Measurements from ENCODE around the gene MAGI2. TPM values are rescaled to one million over a fixed set of nuclear protein-coding genes. Genes with fewer than 3 reads are reported as not detected.

Gene MAGI2
- total and polyA plus RNA-seq, 2 donors (not counting 3 experiments of a cell fraction or from before 2014, with no cell fraction given) = 0.28 to 6.0 TPM

DNA sequence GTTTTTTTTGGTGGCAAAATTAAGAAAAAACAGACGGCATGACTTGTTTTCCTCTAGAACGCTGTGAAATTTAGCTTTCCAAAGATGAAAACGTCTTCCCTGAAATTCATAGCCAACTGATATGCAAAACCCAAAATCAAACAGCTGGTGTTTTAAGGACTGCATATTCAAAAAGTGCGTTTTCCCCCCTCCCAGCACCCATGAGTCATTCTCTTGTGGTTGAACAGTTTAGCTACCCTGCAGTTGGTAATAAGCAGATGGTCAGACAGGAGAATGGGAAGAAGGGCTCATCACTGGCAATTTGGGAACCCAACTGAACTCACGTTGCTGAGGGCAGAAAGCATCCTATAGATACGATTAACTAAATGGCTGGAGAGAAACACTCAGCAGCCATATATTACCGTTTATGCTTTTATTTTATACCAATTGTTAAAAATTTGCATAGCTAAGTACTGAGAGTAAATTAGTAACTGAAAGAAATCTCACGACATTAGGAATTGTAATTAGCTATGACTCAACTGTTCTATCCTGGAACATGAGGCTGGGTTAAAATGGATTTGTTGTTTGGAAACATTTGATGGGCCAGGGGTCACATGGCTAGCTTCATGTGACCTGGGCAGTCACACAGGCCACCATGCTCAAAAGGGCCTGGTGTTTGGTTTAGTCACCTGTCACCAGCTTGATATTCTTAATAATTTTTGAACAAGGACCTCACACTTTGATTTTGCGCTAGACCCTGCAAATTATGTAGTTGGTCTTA lies 1311.8 kb downstream of the MAGI2 start:
- ChIA-PET POLR2A (no interaction called here), CTCF (interaction anchor here (1.1 kb wide), 1 partner anchor 14 kb away, joined by 4 read pairs; no protein-coding TSS in a partner anchor)
- no peak for TF ChIP-seq EZH2 (IDR thresholded peaks at IDR 0.05; ENCODE audit: borderline replicate concordance, low read depth, low read length, severe bottlenecking)
- TF ChIP-seq POLR2AphosphoS5 (IDR thresholded peaks at IDR 0.05; ENCODE audit: insufficient read depth, low read depth, low read length) = no peak
- no peak for TF ChIP-seq FOS (IDR thresholded peaks at IDR 0.05; ENCODE audit: borderline replicate concordance, insufficient read depth, low read length)
- TF ChIP-seq, protein P1, sequence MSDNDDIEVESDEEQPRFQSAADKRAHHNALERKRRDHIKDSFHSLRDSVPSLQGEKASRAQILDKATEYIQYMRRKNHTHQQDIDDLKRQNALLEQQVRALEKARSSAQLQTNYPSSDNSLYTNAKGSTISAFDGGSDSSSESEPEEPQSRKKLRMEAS (IDR thresholded peaks at IDR 0.05; ENCODE audit: insufficient read depth, insufficient read length) = no peak
- TF ChIP-seq POLR2A (IDR thresholded peaks at IDR 0.05; ENCODE audit: low read depth, low read length) = no peak
- no peak for TF ChIP-seq JUN (IDR thresholded peaks at IDR 0.05; ENCODE audit: borderline replicate concordance, insufficient read depth, insufficient read length, low read depth)
- no peak for TF ChIP-seq GATA2 (IDR thresholded peaks at IDR 0.05; ENCODE audit: insufficient read depth, insufficient read length, low read depth, low read length)
- no peak for TF ChIP-seq MYC (IDR thresholded peaks at IDR 0.05; ENCODE audit: low read depth, low read length)
- TF ChIP-seq, protein P2, sequence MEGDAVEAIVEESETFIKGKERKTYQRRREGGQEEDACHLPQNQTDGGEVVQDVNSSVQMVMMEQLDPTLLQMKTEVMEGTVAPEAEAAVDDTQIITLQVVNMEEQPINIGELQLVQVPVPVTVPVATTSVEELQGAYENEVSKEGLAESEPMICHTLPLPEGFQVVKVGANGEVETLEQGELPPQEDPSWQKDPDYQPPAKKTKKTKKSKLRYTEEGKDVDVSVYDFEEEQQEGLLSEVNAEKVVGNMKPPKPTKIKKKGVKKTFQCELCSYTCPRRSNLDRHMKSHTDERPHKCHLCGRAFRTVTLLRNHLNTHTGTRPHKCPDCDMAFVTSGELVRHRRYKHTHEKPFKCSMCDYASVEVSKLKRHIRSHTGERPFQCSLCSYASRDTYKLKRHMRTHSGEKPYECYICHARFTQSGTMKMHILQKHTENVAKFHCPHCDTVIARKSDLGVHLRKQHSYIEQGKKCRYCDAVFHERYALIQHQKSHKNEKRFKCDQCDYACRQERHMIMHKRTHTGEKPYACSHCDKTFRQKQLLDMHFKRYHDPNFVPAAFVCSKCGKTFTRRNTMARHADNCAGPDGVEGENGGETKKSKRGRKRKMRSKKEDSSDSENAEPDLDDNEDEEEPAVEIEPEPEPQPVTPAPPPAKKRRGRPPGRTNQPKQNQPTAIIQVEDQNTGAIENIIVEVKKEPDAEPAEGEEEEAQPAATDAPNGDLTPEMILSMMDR (IDR thresholded peaks at IDR 0.05; ENCODE audit: extremely low read depth in 1 of 2, insufficient read depth in 1 of 2, low read depth in 1 of 2, low read length in 2 of 2) = no peak
- no peaks in the 10 kb centered on the region for H3K4me1 ChIP-seq (ENCODE audit: control insufficient read depth, extremely low read depth, insufficient read depth, low read length)
- BruUV-seq (replicated peaks) = no TSS peak
- no peaks in the 10 kb centered on the region for H4K20me1 ChIP-seq (replicated peaks; ENCODE audit: control insufficient read depth, extremely low read depth, insufficient read depth, low read length)
- no peak overlapping the region for H3K27ac ChIP-seq (ENCODE audit: insufficient read depth, low read depth, low read length)
- H3K4me2 ChIP-seq (ENCODE audit: insufficient read depth, low read length) = no peak overlapping the region
- H2AFZ ChIP-seq (ENCODE audit: low read depth, low read length) = no peak overlapping the region
- H3K9me1 ChIP-seq (replicated peaks; ENCODE audit: control insufficient read depth, extremely low read depth, insufficient read depth, low read length) = no peaks in the 10 kb centered on the region
- no peaks in the 10 kb centered on the region for H3K36me3 ChIP-seq (ENCODE audit: control insufficient read depth in 2 of 2, extremely low read depth in 1 of 2, insufficient read depth in 2 of 2, low read length in 2 of 2)
- DNase-seq (ENCODE audit: low read depth, low spot score) = no peak
- H3K27me3 ChIP-seq (ENCODE audit: control insufficient read depth in 2 of 2, insufficient read depth in 2 of 2, low read length in 2 of 2) = no peaks in the 10 kb centered on the region
- no peak overlapping the region for H3K9ac ChIP-seq (replicated peaks; ENCODE audit: extremely low read depth, insufficient read depth, low read length)
- no peaks in the 10 kb centered on the region for H3K9me3 ChIP-seq (replicated peaks; ENCODE audit: control insufficient read depth, insufficient read depth, low read length)
- intact Hi-C loops (cut with micrococcal nuclease) (no loop called here), dilution Hi-C loops (cut with MboI; ENCODE audit: extremely low pct_ligation_motif_present, low sequenced_read_pairs) (no loop called here)
- H3K4me3 ChIP-seq (replicated peaks in 1 of 3; ENCODE audit: insufficient read depth in 1 of 3, low read depth in 1 of 3, low read length in 3 of 3) = no peak overlapping the region
- no peak for FAIRE-seq
- no peaks in the 10 kb centered on the region for H3K79me2 ChIP-seq (ENCODE audit: control insufficient read depth, insufficient read depth, low read length)
